ENCODE measurements around the gene KCNJ1.

DNA sequence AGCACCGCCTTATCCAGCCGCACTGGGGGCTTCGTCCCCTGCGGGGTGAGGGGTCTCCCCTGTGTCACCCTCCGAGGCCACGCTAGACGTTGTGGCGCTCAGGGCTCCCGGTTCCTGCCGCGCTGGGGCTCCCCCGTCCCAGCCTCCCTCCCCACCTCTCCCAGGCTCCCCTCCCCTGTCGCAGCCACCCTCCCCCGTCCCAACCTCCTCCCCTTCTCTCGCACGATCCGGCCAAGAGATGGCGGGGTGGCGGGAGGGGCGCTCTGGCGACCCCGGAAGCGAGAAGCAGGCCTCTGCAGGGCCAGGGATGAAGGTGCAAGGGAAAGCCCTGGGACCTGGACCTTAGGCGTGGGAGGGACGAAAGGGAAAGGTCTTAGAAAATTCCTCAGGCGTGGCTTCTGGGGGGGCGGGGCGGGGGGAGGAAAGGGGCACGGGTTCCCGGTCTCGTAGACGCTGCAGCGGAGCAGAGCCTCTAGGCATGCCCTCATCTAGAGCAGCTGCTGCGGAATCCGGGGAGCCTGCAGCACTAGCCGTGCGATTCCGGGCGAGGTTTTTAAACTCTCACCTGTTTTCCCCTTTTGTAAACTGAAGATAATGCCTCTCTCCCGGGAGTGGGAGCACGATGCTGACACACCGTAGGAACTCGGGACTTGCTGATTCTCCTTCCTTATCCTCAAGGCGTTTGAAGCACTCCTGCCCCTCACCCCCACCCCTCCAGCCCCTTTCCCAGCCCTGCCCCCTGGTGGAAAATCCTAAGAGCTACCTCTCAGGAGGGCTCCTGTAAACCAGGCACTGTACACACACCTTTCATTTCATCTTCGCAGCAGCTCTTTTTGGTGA, 38.5 kb upstream of the KCNJ1 start:
- TF ChIP-seq, protein P1, sequence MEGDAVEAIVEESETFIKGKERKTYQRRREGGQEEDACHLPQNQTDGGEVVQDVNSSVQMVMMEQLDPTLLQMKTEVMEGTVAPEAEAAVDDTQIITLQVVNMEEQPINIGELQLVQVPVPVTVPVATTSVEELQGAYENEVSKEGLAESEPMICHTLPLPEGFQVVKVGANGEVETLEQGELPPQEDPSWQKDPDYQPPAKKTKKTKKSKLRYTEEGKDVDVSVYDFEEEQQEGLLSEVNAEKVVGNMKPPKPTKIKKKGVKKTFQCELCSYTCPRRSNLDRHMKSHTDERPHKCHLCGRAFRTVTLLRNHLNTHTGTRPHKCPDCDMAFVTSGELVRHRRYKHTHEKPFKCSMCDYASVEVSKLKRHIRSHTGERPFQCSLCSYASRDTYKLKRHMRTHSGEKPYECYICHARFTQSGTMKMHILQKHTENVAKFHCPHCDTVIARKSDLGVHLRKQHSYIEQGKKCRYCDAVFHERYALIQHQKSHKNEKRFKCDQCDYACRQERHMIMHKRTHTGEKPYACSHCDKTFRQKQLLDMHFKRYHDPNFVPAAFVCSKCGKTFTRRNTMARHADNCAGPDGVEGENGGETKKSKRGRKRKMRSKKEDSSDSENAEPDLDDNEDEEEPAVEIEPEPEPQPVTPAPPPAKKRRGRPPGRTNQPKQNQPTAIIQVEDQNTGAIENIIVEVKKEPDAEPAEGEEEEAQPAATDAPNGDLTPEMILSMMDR (IDR thresholded peaks at IDR 0.05), result peak in 2 of 6 experiments; percentile 17 to 45
- no peak for TF ChIP-seq POLR2A (IDR thresholded peaks at IDR 0.05)
